LHCN-M2 (cell line): ENCODE results near the gene UBA1. TPM values are rescaled to one million over a fixed set of nuclear protein-coding genes. Genes with fewer than 3 reads are reported as not detected.

Source experiments
- DNase-seq: peaks from one replicate; pipeline ENCODE4 v3.0.0-alpha.2; 2012; ENCODE audit warnings: low read depth
- total RNA-seq: library from RNA; depleted of rRNA; stranded (reverse); fragments of >200 nt; gene quantifications from 2 replicates; pipeline ENCODE4 v1.2.3, GENCODE V29; 2014

The UBA1 gene
- total RNA-seq, 1 experiment from 2014 or later = 241 TPM

DNA sequence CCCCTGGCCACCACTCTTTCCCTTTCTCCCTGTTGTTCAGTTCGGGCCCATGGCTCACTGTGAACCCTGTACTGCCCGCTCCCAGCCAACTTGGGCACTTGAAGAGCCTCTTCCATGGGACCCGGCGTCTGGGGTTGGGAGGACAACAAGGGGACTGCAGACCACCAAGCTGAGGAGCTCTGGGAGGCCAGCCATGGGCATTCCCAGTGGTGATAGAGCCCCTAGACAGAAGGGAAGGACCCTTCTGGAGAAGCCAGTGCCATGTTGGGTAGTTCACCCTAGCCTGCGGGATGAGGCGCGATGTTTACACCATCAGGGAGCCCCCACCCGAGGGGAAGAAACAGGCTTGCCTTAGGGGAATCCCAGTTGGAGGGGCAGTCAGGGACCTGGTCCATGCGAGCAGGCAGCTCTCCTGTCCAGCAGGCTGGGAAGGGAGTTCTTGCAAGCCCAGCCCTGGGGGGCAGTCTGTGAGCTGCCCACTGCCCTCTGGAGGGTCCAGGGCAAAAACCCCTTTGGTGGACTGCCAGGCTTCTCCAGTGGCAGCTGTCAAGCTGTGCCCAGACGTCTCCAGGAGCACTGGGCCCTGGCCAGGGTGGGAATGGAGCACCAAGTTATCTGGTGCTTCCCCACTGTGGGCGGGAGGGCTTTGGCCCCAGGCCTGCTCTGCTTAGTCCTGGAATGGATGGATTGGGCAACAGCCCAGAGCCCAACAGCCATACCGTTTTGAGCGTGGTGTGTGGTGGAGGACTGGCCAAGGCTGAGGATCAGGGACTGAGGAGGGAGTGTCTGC, 23.7 kb upstream of the UBA1 start:
- no peak for DNase-seq

DNA sequence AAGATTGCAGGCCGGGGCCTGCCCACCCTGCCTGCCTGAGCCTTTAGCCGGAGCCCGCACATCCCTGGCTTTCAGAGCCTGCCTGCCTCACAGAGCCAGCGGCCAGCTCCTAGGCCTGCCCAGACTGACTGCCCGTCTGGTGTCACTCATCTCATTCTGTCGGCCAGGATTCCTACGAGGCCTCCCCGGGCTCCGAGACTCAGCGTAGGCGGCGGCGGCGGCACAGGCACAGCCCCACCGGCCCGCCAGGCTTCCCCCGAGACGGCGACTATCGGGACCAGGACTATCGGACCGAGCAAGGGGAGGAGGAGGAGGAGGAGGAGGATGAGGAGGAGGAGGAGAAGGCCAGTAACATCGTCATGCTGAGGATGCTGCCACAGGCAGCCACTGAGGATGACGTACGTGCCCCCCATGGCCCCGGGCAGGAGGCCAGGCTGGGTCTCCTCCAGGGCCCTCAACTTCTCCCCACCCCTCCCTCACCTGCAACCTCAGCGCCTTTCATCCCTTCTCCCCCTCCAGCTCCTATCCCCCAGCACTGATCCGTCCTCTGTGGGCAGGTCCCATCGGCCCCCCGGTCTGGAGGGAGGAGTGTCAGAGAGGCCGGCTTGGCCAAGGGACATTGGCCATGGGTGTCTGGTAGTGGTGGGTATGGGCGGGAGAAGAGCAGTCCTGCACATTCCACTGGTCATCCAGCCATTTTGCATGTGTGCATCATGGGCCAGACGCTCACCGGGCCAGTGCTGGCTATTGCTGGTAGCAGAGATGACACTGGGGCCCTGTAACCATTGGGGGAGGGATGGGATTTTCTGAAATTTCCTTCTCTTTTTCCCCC, 22.6 kb upstream of the UBA1 start:
- no peak for DNase-seq

GRCh38 chrX:47171996-47172395, 21.6 kb upstream of the UBA1 start:
- DNase-seq = no peak

GRCh38 chrX:47172549-47172948, 21.1 kb upstream of the UBA1 start:
- DNase-seq = no peak

DNA sequence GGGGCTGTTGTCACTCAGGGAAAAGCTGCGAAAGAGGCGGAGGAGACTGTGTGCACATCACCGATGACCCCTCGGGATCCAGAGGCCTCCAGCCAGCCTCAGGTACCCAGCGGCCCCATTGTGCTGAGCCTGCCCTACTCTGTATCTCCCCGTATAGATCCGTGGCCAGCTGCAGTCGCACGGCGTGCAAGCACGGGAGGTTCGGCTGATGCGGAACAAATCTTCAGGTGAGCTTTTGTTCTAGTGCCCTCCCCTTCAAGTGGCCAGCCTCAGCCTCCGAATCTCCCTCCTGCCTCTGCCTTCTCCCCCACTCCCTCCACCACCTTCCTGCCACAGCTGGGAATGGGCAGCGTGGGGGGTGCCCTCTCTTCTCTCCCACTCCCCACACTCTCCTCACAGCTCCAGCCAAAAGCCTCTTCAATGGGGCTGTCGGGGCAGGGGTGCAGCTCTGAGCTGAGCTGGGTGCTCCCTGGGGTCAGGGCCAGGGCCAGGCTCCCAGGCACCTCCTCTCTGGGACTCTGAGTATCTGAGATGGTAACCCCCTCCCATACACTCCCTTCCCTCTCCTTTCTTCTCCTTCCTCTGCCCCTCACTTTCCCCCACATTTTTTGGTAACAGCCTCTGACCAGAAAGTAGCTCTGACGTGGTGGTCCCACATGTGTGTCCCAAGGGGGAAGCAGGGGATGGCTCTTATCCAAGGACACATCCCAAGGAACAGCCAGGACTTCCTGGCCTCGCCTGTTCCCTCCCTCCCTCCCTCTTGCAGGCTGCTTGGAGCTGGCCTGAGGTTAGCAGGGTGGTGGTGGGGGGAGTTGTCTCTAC, 20.4 kb upstream of the UBA1 start:
- DNase-seq = no peak

GRCh38 chrX:47174376-47174775, 19.3 kb upstream of the UBA1 start:
- DNase-seq = no peak

- no peak for DNase-seq
Observed at GRCh38 chrX:47174846-47175587, 18.6 kb upstream of the UBA1 start.

GRCh38 chrX:47175588-47175980, 18.0 kb upstream of the UBA1 start:
- DNase-seq = no peak

DNA sequence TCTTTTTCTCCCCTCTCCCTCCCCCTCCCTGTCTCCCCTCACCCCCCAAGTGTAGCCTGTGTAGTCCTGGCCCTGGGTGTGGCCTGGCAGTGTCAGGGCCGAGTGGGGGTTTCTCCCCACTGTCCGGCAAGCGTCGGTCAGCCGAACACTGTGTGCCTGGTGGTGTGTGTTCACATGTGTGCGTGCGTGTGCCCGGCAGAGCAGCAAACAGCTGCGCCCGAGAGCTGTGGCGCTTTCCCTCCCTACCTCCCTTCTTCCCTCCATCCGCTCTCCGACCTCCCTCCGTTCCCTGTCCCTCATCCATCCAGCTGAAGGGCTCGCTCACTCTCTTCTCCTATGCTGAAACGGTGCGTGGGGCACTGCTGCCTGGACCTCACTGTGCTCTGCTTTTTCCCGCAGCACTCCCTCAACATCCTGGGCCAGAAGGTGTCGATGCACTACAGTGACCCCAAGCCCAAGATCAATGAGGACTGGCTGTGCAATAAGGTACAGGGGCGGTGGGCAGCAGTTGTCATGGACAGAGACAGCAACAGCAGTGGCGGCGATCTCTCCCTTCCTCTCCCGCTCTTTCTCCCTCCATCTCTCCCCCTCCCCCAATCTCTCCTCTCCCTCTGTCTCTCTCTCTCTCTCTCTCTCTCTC, 17.4 kb upstream of the UBA1 start:
- no peak for DNase-seq

DNA sequence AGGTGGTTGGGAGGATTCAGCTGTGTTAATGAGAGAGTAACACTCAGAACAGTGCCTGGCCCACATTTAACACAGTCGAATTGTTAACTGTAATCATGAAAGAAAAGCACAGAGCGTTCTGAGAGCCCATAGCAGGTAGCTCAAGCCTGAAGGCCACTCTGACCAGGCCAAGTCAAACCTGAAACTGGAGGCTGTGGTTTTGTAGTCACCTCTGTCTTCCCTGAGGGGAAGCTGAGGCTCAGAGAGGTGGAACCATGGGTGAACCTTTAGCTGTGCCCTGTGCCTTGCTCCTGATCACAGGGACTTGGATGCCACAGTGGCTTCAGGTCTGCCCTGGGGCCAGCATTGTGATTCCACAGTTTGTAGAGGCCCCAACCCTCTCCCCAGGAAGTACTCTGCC, 16.6 kb upstream of the UBA1 start:
- no peak for DNase-seq

DNA sequence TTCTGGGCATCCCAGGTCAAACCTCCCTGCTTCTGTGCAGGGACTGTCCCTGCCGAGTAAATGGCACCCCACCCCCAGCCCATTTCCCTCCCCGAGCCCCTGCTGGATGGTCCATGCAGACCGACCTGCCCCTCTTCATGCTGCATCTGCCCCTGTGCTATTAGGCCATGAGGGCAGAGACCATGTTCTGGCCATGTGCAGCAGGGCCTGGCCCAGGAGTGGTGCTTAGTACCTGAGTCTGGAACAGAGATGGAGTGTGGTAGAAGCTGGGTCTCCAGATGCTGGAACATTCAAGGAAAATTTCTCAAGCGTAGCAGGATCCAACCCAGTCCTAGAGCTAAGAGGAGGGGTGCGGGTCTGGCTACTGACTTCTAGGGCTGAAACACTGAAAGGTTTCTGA, 15.3 kb upstream of the UBA1 start:
- no peak for DNase-seq

DNA sequence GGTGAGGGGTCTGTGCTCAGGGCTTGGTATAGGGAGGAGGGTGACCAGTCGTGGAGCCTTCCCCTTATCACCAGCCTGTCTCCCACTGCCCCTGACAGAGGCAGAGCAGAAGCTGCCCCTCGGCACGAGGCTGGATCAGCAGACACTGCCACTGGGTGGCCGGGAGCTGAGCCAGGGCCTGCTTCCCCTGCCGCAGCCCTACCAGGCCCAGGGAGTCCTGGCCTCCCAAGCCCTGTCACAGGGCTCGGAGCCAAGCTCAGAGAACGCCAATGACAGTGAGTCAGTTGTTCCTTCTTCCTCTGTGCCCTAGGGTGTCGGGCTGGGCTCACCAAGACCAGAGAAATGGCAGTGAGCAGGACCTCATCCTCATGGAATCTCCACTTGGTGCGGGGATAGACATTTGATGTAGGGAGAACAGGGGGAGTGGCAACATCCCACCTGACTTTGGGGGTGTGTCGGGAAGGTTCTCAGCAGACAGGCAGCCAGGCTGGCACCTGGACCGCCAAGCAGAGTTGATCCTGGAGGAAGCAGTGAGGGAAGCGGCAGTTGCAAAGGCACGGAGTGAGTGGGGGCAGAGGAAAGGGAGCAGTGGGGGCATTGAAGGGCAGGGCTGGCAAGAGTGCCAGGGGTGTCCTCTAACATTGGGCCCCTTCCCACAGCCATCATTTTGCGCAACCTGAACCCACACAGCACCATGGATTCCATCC, 14.3 kb upstream of the UBA1 start:
- no peak for DNase-seq

- DNase-seq = no peak
Observed at GRCh38 chrX:47179928-47180255, 13.7 kb upstream of the UBA1 start.

GRCh38 chrX:47180346-47180745, 13.3 kb upstream of the UBA1 start:
- no peak for DNase-seq

DNA sequence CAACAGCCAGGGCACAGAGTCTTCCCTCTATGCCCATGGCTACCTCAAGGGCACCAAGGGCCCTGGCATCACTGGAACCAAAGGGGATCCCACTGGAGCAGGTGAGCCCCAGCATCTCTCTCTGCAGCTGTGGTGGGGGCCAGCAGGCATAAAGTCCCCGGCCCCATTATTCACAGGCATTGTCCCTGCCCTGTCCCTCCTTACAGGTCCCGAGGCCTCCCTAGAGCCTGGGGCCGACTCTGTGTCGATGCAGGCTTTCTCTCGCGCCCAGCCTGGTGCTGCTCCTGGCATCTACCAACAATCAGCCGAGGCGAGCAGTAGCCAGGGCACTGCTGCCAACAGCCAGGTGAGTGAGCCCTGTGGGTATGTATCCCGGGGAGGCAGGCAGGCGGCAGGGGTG, 12.3 kb upstream of the UBA1 start:
- DNase-seq = no peak

DNA sequence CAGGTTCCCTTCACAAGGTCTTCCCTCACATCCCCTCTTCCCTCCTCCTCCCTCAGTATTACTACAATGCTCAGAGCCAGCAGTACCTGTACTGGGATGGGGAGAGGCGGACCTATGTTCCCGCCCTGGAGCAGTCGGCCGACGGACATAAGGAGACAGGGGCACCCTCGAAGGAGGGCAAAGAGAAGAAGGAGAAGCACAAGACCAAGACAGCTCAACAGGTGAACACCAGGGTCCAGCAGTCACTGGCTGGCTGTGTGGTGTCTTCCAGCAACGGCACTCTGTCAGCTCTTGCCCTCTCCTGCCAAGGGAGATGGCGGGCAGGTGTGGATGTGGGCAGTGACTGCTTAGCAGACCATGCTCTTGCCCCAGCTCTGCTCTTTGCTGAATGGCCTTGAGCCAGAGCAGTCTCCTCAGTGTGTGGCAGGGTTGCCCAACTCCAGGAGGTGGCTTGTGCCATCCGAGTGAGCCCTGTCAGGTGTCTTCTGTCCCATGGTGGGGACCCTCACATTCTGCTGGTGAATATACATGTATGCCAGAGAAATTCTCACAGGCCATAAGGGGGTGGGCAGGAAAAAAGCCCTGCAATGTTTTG, 11.4 kb upstream of the UBA1 start:
- no peak for DNase-seq

DNA sequence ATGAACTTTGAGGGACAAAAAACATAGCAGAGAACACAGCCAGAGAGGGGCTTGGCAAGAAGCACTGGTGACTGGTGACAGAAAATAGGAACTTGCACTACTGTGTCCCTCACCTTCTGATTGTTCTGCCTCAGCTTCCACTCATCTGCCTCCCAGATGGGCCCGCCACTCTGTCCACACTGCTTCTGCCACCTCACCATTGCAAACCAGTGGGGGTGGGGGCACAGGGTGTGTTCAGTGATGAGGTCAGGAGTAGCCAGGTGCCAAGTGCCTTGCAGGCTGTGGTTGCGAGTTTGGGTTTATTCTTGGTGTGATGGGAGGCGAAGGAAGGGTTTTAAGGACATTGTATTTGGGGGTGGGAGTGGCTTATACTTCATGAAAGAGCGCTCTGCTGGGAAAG, 9.1 kb upstream of the UBA1 start:
- DNase-seq = no peak

DNA sequence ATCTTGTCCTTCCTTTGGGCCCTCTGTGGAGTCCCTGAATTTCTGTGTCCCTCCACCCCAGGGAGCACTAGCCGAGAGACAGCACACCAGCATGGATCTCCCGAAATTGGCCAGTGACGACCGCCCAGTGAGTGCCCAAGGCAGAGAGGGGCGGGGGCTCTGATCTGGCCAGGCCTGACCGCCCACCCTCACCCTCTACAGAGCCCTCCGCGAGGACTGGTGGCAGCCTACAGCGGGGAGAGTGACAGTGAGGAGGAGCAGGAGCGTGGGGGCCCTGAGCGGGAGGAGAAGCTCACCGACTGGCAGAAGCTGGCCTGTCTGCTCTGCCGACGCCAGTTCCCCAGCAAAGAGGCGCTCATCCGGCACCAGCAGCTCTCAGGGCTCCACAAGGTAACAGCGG, 8.4 kb upstream of the UBA1 start:
- DNase-seq = no peak

DNA sequence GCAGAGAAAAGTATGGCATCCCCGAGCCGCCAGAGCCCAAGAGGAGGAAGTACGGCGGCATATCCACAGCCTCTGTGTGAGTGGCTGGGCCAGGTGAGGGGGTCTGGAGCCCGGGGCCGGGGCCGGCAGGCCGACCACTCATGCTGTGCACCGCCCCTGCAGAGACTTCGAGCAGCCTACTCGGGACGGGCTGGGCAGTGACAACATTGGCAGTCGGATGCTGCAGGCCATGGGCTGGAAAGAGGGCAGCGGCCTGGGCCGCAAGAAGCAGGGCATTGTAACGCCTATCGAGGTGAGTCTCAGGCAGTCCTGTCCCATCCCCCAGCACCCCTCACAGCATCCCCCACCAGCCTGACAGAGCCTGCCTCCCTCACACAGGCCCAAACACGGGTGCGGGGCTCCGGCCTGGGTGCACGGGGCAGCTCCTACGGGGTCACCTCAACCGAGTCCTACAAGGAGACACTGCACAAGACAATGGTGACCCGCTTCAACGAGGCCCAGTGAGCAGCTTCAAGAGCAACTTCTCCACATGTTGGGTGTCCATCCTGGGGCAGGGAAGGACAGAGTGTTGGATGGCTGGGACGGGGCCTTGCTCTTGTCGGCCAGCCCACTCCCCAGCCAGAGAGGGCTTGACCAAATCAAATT, 7.4 kb upstream of the UBA1 start:
- no peak for DNase-seq
